SH-SY5Y (cell line): ENCODE measurements around the gene NFIA.

Source experiments
- GATA2 ChIP-seq: IDR thresholded peaks from 2 replicates; pipeline ENCODE4 v1.6.1; 2011; ENCODE audit warnings: mild to moderate bottlenecking, low read depth, low read length
- GATA3 ChIP-seq: IDR thresholded peaks from 2 replicates; pipeline ENCODE4 v1.6.1; 2011; ENCODE audit warnings: low read depth, mild to moderate bottlenecking, low read length, moderate library complexity

DNA sequence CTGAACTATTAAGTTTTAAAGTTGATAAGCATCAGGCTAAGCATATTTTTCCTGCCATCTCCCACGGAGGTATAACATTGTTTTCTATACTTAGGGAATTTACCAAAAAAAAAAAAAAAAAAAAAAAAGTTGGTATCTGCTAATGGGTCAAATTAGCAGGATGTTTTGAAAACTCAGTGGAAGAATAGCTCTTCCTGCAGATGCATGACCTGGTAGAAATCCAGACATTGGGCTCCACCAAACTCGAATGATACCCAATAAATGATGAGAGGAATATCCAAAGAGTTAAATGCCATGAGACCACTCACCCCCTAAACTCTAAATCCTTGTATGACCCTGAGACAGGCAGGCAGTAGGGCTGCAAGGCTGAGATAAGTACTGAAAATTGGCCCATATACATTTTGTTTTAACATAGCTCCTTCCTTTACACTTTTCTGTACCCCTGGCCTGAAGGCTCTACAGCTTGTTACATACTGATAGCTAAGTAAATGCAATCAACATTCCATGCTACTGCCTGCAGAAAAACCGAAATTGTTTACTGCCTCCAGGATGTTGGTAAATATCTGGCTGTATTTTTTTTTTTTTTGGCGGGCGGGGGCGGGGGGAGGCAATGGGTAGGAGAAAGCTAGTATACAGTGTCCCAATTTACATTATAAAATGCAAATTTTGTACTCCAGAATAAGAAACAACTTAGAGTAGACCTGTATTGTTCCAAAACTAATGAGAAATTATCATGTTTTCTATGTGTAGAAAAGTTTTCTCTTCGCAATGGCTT is 57.6 kb downstream of the NFIA start:
- TF ChIP-seq GATA2 = no peak
- no peak for TF ChIP-seq GATA3
